Colon (tissue), 2 donors: ENCODE data around the gene MRPL24.

ENCODE experiments used
- FAIRE-seq: peaks from 2 replicates; lab custom pipeline; 2012; peaks lifted over from hg19 to GRCh38; lab: Jason Lieb, UNC
- donor health status: control.
- donor health status: control.

MRPL24 gene

DNA sequence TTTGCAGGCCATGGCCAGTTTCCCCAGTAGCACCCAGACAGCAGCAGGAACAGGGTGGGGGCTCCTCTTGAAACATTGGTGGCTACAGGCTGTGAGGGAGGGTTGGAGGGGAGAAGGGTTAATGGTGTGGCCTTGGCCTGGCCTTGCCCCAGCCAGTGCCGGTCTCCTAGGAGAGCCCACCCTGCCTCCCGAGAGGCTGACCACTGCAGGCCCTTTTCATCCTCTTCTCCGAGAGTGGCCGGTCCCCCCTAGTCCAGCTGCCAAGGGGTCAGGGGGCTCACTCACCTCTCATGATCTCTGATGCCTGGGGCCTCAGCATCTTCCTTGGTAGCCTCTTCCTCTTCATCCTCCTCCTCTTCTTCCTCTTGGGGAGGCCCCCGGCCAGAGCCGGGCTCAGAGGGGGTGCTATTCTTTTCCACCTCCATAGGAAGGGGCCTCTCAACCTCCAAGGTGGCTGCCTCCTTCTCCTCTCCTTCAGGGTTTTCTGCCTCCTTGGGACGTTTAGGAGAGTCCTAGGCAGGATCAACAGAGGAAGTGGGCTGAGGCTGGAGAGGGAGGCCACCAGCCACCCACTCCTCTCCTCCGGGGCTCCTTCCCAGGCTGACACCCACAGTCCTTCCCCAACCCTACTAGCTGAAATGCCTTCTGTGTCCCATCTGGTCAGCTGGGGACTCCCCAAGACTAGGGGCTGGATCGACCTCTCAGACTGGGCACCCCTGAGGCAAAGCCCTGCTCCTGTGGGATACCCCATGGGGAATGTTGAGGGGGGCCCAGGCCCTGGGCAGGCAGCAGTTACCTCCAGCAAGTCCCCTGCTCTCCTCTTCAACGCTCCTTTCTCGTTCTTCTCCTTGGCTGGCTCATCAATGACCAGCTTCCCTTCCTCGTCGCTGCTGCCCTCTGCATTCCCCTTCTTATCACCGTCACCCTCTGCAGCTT lies 2.7 kb upstream of the MRPL24 start:
- no peak for FAIRE-seq

DNA sequence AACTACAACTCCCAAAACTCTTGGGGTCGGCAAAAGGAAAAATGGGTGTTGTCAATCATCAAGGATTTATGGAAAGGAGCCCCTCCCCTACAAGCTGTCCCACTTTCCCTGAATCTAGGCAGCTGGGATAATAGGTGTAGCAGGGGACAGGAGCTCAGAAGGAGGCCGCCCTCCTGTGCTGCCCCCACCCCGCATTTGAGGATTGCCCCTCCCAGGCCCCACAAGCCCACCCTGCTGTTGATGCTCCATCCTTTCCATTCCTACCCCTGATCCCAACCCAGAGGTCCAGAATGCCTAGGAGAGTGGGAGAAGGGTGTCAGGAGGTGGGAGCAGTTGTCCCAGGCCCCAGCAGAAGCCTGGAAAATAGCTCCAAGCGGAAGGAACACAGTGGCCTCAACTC lies 1.9 kb upstream of the MRPL24 start:
- FAIRE-seq = no peak

DNA sequence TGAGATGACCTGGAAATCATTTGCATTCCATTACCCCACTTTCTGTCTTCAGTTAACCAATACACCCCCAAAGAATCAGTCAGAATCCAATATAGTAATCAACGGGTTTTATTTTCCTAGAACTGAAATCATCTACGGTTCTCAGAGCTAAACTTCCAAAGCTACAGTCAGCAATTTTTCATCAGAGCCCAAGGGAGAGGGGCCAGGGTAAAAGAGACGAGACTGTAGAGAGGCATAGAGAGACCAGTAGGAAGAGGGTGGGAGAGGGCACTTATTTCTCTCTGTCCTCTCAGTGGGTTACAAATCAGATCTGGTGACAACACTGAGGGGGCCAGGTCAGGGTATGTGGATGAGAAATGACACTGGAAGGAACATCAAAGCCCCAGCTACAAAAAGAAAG lies 1.1 kb upstream of the MRPL24 start:
- FAIRE-seq = no peak

DNA sequence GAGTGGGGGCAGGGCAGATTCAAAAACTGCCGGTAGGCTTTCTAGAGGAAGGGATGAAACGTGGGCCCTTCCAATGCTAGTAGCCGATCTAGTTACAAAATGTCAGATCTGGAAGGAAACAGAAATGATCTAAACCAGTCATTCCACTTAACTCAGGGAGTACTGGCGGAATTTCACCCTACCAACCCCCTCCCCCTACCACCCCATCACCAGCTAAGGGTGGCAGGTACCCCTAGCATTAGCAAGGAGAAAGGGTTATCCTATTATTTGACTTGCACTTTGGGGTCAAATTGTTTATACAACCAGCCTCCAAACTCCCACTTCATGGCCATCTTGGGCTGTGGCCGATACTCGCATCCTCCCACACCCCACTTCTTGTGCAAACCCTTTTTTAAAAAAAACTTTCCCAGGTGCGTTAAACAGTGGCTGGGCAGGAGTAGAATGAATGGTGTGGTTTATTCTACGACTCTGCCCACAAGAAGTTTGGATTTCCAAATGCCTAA lies 644 bp upstream of the MRPL24 start:
- FAIRE-seq = no peak

- FAIRE-seq = no peak
Observed at GRCh38 chr1:156740237-156740740, 599 bp downstream of the MRPL24 start.

DNA sequence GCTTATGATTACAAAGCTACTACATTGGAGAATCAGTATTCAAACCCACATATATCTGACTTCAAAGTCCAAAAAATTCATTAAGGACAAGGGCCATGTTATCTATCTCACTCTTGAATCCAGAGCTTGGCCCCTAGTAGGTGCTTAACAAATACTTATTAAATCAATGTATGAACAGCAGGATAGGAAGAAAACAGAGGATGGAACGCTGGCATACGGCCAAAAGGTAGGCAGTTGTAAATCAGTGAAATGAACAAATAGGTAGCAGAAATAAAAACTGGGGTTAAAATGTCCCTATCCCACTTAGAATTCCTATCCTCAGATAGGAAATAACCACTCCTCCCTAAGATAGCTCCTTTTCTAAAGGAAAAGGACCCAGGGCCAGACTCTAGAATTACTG lies 2.0 kb downstream of the MRPL24 start:
- no peak for FAIRE-seq

GRCh38 chr1:156738407-156738806 lies 2.5 kb downstream of the MRPL24 start:
- FAIRE-seq = no peak

DNA sequence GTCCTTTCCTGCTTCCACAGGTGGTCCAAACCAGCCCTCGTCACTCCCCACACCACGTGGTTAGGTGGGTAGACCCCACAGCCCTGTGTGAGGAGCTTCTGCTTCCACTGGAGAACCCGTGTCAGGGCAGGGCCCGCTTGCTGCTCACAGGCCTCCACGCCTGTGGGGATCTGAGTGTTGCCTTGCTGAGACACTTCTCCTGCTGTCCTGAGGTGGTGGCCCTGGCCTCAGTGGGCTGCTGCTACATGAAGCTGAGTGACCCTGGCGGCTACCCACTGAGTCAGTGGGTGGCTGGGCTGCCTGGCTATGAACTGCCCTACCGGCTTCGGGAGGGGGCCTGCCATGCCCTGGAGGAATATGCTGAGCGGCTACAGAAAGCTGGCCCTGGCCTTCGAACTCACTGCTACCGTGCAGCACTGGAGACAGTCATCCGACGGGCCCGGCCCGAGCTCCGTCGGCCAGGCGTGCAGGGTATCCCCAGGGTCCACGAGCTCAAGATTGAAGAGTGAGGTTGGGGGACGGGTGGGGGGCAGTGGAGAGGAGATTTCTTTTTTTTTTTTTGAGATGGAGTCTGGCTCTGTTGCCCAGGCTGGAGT lies 6.8 kb downstream of the MRPL24 start:
- no peak for FAIRE-seq

DNA sequence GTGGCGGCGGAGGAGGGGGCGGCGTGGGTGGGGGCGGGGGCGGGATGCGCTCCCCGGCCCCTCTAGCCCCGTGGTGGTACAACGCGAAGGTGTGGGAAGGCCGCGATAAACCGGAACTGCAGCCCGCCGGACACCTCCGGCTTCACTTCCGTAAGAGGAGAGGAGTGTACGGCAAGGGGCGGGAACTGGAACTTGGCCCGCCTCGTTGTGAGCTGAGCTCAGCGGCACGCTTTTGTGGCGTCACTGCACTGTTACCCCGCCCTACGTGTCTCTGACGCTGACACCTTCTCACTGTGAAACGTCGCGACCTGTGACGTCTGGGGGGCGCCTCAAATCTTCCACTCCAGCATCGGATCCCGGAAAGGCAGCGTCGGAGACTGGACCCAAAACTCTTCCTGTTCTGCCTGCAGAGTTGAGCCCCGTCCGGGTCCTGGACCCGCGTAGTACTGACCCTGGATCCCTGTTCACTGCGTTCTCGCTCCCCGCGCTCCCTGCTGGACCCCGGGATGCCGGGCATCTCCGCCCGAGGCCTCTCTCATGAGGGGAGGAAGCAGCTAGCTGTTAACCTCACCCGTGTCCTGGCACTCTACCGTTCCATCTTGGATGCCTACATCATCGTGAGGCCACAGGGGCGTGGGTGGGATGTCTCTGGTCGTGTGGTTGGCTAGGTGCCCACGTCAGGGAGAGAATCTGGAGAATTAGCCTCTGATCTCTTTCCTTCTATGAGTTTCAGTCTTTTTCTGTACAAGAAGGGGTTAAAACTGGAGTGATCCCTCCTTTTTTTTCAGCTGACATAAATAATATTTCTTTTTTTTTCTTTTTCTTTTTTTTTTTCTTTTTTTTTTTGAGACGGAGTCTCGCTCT lies 12.1 kb downstream of the MRPL24 start, which contains the start of gene ISG20L2:
ISG20L2 (minus strand) TSS at position 168 of the 864 bp plus-strand sequence. CDS start 1,114 bp downstream, outside the sequence.
- FAIRE-seq = no peak

- FAIRE-seq = no peak
Observed at GRCh38 chr1:156727926-156728598, 12.8 kb downstream of the MRPL24 start, which contains the start of gene METTL25B. TSS of gene METTL25B (plus strand) at chr1:156728469. CDS start at chr1:156729105, 636 bp downstream.

- FAIRE-seq = no peak
Observed at GRCh38 chr1:156727492-156727891, 13.4 kb downstream of the MRPL24 start.

DNA sequence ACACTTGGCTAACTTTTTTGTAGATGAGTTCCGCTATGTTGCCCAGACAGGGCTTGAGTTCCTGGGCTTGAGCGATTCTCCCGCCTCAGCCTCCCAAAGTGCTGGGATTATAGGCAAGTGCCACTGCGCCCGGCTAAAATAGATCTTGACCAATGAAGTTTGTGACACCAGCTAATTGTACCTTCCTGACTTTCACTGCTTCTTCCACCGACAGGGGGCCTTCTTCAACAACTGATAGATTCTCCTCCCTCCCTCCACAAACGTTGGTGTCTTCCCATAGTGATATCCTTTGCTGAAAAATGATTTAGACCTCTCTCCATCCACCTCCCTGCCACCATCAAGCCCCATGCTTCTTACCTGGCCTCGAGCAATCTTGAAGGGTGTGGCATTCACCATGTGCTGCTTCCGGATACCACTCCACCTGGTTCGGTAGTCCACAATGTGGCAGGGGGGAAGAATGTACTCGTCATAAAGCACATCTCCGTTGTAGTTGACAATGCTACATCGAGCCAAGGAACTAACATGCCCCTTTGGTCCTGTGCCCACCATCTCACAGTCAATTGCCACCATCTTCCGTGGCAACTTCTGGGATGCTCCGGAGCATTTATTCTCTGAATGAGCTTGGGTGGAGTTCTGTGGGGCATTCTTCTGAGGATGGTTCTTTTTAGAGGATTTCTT lies 14.2 kb downstream of the MRPL24 start:
- no peak for FAIRE-seq

DNA sequence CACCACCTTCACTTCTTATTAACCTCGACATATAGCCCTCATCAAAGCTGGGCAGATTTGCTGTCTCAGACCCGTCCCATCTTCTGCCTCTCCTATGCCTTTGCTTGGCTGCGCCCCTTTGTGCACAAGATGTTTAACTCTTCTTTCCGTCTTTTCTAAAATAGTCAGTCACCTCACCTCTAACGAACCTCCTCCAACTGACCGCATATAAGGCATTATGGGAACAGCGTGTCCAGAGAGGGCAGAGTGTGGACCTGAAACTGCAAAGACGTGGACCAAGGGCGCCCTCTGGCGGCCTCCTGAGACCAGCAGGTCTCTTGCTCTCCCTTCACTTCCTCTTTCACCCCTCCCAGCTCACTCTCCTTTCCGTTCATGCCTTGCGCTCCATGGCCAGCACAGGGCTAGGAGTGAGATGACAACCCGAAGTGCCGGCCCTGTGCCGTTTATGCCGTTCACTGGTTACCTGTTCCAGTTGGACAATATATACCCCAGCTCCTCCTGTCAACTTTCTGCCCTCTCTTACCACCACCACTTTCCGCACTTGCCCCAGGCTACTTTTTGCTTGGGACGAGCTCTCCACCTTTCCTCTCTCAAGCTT lies 15.1 kb downstream of the MRPL24 start:
- FAIRE-seq = no peak

DNA sequence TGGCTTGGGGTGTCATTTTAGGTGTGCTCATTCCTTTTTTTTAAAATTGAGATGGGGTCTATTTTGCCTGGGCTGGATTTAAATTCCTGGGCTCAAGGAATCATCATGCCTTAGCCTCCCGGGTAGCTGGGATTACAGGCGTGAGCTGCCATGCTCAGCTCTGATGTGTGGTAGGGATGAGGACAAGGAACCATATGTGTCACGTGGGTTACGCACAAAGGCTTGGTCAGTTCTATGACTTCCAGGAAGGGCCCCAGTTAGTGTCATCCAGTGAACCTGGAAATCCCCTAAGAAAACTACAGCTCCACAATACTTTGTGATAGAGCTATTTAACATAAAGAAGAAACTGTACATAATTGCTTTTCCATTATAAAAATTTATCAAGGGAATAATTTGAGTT lies 19.4 kb downstream of the MRPL24 start:
- no peak for FAIRE-seq

DNA sequence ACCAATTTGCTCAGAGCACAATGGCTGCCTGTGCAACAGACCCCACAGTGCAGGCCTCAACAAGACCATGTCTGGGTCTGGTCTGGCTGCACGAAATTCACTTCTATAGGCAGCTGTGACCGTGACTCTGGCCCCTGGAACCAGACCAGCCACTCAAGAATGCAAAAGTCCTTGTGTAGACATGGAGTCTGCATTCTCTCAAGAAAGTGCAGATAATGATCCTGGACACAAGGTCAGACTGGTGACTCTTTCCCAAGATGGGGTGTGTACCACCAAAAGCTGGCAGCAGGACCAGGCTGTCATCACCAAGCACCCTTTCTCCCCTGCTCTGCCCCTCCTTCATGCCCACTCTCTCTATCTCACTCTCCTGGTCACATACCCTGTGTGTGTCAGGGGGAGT lies 19.8 kb downstream of the MRPL24 start:
- no peak for FAIRE-seq

GRCh38 chr1:156717351-156717750 lies 23.5 kb downstream of the MRPL24 start:
- FAIRE-seq = no peak

GRCh38 chr1:156714830-156715229 lies 26.1 kb downstream of the MRPL24 start:
- FAIRE-seq = no peak

DNA sequence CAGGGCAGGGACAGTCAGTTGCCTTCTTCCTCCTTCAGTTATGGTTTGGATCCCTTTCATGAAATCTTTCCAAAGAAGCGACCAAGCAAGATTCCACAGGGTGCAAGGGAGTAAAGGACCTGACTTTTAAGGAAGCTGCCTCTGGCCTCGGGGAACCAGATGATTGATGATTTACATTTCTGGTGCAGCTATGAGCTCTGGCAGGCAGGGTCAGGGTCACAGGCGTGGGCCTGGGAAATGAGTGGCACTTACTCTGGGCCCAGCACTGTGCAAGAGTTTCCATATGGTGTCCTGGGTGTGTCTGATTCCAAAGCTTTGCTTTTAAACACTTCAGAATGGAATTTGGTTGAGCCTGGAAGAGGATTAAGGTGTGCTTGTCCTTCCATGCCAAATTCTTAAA lies 28.3 kb downstream of the MRPL24 start:
- no peak for FAIRE-seq

- FAIRE-seq = no peak
Observed at GRCh38 chr1:156711011-156711817, 29.7 kb downstream of the MRPL24 start.
